Activated CD4-positive, alpha-beta T cell treated with anti-CD3 and anti-CD28 coated beads for 1 hour (primary cell): ENCODE results near the gene TRIM50.
"Not testable (repeated sequence)": the region's sequence is repeated elsewhere in the genome, so short reads cannot be mapped to it uniquely, and the experiment has no call there.

Experiments used
- DNase-seq: peaks from one replicate; pipeline ENCODE4 v3.0.0-alpha.2; 2020

The TRIM50 gene

DNA sequence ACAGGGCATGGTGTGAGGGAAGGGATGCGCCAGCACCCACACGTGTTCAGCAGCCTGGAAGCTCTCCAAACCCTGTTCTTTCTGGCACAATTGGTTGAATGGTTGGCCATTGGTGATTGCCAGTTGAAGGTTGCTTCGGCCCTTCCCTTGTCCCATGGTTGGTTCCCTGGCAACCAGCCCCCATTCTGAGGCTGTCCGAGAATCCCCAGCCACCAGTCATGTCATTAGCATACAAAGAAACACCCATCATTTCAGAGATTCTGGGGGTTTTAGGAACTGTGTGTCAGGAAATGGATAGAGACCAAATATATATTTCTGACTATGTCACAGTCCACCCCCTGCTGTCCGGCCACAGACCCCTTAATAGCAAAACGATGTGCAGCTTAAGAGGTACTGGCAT is 21.9 kb upstream of the TRIM50 start:
- DNase-seq, result no peak

- no peak for DNase-seq
Observed at GRCh38 chr7:73345951-73346350, 18.1 kb upstream of the TRIM50 start.

GRCh38 chr7:73345538-73345937 is 17.7 kb upstream of the TRIM50 start:
- no peak for DNase-seq

- no peak for DNase-seq
Observed at GRCh38 chr7:73343671-73344380, 15.9 kb upstream of the TRIM50 start.

DNA sequence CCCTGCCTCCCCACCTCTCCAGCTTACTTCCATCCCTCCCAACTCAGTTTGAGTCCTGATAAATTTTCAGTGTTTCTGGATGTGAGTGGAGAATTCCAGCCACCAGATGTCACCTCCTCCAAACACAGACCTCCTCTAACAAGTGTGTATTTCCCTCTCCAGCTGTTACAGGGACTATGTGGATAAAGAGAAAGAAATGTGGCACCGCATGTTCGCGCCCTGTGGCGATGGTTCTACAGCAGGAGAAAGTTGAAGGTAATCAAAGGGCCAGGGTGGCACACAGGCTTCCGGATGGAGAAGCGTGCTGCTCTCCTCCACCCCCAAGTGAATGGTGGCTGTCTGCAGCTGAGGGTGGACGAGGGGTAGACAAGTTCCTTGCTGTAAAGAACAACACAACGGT is 14.8 kb upstream of the TRIM50 start:
- DNase-seq, result no peak

GRCh38 chr7:73341877-73342276 is 14.0 kb upstream of the TRIM50 start:
- no peak for DNase-seq

DNA sequence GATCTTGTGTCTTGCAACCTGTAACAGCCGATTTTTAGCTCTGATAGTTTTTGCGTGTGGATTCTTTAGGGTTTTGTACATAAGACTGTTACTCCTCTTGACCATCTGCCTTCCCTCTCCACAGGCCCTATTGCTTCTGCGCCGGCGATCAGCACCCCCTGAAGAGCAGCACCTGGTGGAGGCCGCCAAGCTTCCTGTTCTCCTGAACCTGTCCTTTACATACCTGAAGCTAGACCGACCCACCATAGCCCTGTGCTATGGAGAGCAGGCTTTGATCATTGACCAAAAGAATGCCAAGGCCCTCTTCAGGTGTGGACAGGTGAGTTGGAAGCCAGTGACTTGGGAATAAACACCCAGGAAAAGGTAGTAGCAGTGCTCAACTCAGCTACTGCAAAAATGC is 12.6 kb upstream of the TRIM50 start:
- DNase-seq, result no peak

- no peak for DNase-seq
Observed at GRCh38 chr7:73338321-73338720, 10.4 kb upstream of the TRIM50 start.

DNA sequence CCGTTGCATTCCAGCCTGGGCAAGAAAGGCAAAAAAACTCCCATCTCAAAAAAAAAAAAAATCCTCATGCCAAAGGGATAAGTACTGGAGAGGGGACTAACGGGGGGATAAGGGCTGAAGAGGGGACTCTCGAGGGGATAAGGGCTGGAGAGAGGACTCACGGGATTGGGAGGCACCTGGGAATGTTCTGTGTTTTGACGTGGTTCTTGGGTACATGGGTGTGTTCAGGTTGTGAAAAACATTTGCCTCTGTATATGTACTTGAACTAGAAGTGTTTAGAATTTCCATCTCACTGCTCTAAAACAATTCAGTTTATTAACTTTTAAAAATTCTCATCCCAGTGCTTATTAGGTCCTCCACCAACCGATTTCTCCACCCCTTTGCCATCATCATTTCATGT is 4.6 kb upstream of the TRIM50 start:
- DNase-seq, result no peak

- no peak for DNase-seq
Observed at GRCh38 chr7:73330772-73331171, 2.9 kb upstream of the TRIM50 start.

GRCh38 chr7:73329861-73330581 is 2.1 kb upstream of the TRIM50 start:
- no peak for DNase-seq

DNA sequence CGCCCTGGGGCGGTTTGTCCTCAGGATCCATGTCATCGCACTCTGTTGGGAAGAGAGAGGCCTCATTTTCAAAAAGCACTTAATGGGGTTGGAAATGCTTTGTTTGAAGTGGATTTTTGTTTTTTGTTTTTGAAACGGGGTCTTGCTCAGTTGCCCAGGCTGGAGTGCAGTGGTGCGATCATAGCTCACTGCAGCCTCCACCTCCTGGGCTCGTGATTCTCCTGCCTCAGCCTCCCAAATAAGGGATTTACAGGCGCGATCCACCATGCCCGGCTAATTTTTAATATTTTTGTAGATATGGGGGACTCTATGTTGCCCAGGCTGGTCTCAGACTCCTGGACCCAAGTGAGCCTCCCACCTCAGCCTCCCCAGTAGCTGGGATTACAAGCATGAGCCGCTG is 814 bp upstream of the TRIM50 start:
- no peak for DNase-seq

DNA sequence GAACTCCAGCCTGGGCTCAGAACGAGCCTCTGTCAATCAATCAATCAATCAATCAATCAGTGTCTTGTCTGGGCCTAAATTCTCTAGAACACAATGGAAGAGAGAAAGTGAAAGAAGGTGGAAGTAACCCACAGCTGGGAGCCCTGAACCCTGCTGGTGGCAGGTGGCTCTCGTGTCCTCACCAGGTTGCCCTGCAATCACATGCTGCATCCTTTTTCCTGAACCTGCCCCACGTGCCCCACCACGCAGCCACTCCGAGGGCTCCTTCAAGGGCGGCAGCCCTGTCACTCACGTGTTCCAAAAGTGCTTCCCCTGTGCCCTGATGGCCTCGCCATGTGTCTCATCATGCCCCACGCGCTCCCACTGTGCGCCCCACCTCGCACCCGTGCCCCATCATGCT is 433 bp downstream of the TRIM50 start:
- not testable (repeated sequence) for DNase-seq

GRCh38 chr7:73325424-73325823 is 2.5 kb downstream of the TRIM50 start:
- DNase-seq, result not testable (repeated sequence)

- DNase-seq, result peak; percentile 25
Observed at GRCh38 chr7:73324081-73324845, 3.6 kb downstream of the TRIM50 start.

- not testable (repeated sequence) for DNase-seq
Observed at GRCh38 chr7:73323434-73324080, 4.3 kb downstream of the TRIM50 start.

- DNase-seq, result not testable (repeated sequence)
Observed at GRCh38 chr7:73320009-73320408, 7.9 kb downstream of the TRIM50 start.

- not testable (repeated sequence) for DNase-seq
Observed at GRCh38 chr7:73319541-73319940, 8.3 kb downstream of the TRIM50 start.

DNA sequence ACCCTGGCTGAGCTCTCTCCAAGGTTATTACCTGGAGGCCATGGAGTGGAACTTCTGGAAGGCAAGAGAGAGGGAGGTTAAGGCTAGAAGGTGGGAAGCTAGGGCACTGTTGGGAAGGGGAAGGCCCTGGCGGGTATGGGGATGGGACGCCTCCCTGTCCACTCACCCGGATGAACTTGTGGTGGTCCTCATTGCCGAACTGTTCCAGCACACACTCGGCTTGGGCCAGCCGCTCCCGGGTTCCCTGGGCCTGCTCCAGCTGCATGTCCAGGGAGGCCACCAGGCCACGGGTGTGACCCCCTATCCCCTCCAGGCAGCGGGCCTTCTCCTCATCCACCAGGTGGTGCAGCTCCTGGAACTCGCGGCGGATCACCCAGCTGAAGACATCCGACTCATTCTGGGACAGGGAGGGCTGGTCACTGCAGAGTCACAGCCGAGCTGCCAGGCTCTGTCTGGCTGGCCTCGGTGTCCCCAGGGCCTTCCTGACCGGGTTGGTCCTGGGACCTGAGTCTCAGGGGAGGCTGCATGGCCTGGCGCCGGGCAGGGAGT is 9.2 kb downstream of the TRIM50 start:
- DNase-seq, result not testable (repeated sequence)

DNA sequence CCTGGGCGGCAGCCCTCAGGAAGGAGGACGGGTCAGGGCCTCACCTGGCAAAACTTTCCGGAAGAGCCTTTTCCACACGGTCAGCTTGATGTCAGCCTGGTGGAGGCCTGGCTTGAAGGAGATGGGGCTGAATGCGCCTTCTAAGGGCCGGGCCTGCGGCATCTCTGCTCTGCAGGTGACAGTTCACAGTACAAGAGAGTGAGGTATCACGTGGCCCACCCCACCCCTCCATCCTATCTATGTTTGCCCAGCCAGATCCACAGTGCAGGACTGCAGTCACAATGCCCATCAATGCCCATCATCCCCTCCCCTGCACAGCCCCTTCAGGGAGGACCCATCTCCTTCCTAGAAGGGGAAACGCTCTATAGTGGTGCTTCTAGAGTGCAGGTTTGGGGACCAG is 11.4 kb downstream of the TRIM50 start:
- DNase-seq, result no peak

GRCh38 chr7:73314271-73314670 is 13.6 kb downstream of the TRIM50 start:
- DNase-seq, result no peak

GRCh38 chr7:73313521-73313906 is 14.4 kb downstream of the TRIM50 start:
- no peak for DNase-seq
